Gastrocnemius medialis (tissue), 4 donors: ENCODE measurements around the gene ERC2. TPM values are rescaled to one million over a fixed set of nuclear protein-coding genes. Genes with fewer than 3 reads are reported as not detected.

Source experiments
- ATAC-seq, 2 donors: fragments of 150-250 bp; one replicate each; pipeline ENCODE4 v1.9.1; 2016
- DNase-seq, 2 donors: peaks; one replicate each; pipeline ENCODE4 v3.0.0-alpha.2; 2019
- H3K27ac ChIP-seq, 4 donors: fragments of 200-600 bp; sonication (generic); 1 replicate in 1 of 4; 2 replicates in 3 of 4; pipeline ENCODE4 v1.5.1; 2016 to 2018; ENCODE audit warnings: mild to moderate bottlenecking in 2 of 4, moderate library complexity in 1 of 4
- H3K27me3 ChIP-seq, 3 donors: fragments of 200-600 bp; sonication (generic) in 2 of 3; 1 replicate in 1 of 3; 2 replicates in 2 of 3; pipeline versions ENCODE4 v1.5.1 to v1.6.0; 2016 to 2019; ENCODE audit warnings: mild to moderate bottlenecking in 1 of 3, moderate library complexity in 1 of 3
- H3K36me3 ChIP-seq, 2 donors: fragments of 200-600 bp; sonication (generic) in 1 of 2; one replicate each; pipeline ENCODE4 v1.5.1; 2017 to 2018
- H3K4me1 ChIP-seq, 2 donors: fragments of 200-600 bp; sonication (generic) in 1 of 2; one replicate each; pipeline ENCODE4 v1.5.1; 2016 to 2017; ENCODE audit warnings: mild to moderate bottlenecking in 2 of 2
- H3K4me3 ChIP-seq, 4 donors: fragments of 200-600 bp; sonication (generic) in 3 of 4; 1 replicate in 1 of 4; 2 replicates in 3 of 4; pipeline ENCODE4 v1.5.1; 2016 to 2019; ENCODE audit warnings: mild to moderate bottlenecking in 2 of 4
- H3K9me3 ChIP-seq, 3 donors: fragments of 200-600 bp; sonication (generic) in 2 of 3; 1 replicate in 1 of 3; 2 replicates in 2 of 3; pipeline ENCODE4 v1.5.1; 2016 to 2019
- POLR2A ChIP-seq, 2 donors: fragments of 450-650 bp; IDR thresholded peaks; one replicate each; pipeline ENCODE4 v1.6.1; 2017; ENCODE audit warnings: antibody characterized with exemption in 2 of 2, mild to moderate bottlenecking in 2 of 2, moderate library complexity in 2 of 2
- in situ Hi-C, 4 donors: fragments of 200-750 bp; cut with MboI; loops; one replicate each; pipeline versions ENCODE4 v1.15.0 to v1.8.0; 2017; ENCODE audit warnings: low sequenced_read_pairs in 4 of 4
- intact Hi-C: fragments of 100-400 bp; cut with DNase I; formaldehyde crosslinking; loops from one replicate; pipeline ENCODE4 v1.15.1; 2023; ENCODE audit warnings: low total_unique reads
- total RNA-seq, 4 donors: library from RNA; depleted of rRNA; stranded (reverse); fragments of >200 nt; gene quantifications; one replicate each; pipeline versions ENCODE4 v1.1.0 to v1.2.3, GENCODE V29; 2016
- TF ChIP-seq, protein P1 (sequence below), 5 experiments: fragments of 450-650 bp in 3 of 5; fragments of 200-600 bp in 2 of 5; sonication (generic) in 2 of 5; IDR thresholded peaks in 4 of 5; conservative IDR thresholded peaks in 1 of 5; 1 replicate in 4 of 5; 2 replicates in 1 of 5; pipeline ENCODE4 v1.5.1; 2016 to 2019; ENCODE audit warnings: antibody characterized with exemption in 5 of 5, mild to moderate bottlenecking in 3 of 5, moderate library complexity in 3 of 5

Gene ERC2
- total RNA-seq, 4 donors from 2014 or later = not detected

- ATAC-seq (no peak), DNase-seq (no peak)
- Histone ChIP-seq H3K36me3 (no peaks in the 10 kb centered on the region), H3K27ac (no peak overlapping the region), H3K4me1 (no peaks in the 10 kb centered on the region), H3K27me3 (no peaks in the 10 kb centered on the region), H3K9me3 (no peaks in the 10 kb centered on the region), H3K4me3 (no peak overlapping the region)
- no peak for TF ChIP-seq POLR2A (IDR thresholded peaks at IDR 0.05)
- TF ChIP-seq, protein P1, sequence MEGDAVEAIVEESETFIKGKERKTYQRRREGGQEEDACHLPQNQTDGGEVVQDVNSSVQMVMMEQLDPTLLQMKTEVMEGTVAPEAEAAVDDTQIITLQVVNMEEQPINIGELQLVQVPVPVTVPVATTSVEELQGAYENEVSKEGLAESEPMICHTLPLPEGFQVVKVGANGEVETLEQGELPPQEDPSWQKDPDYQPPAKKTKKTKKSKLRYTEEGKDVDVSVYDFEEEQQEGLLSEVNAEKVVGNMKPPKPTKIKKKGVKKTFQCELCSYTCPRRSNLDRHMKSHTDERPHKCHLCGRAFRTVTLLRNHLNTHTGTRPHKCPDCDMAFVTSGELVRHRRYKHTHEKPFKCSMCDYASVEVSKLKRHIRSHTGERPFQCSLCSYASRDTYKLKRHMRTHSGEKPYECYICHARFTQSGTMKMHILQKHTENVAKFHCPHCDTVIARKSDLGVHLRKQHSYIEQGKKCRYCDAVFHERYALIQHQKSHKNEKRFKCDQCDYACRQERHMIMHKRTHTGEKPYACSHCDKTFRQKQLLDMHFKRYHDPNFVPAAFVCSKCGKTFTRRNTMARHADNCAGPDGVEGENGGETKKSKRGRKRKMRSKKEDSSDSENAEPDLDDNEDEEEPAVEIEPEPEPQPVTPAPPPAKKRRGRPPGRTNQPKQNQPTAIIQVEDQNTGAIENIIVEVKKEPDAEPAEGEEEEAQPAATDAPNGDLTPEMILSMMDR (IDR thresholded peaks at IDR 0.05 in 4 of 5, conservative IDR thresholded peaks at IDR 0.05 in 1 of 5) = no peak
- intact Hi-C loops = no loop called here
- in situ Hi-C loops = no loop called here
Measured at GRCh38 chr3:55904716-55905115, 563.6 kb downstream of the ERC2 start.

GRCh38 chr3:55903680-55904079, 564.6 kb downstream of the ERC2 start:
- TF ChIP-seq, protein P1 (IDR thresholded peaks at IDR 0.05 in 4 of 5, conservative IDR thresholded peaks at IDR 0.05 in 1 of 5) = no peak
- TF ChIP-seq POLR2A (IDR thresholded peaks at IDR 0.05) = no peak
- no peak for ATAC-seq
- in situ Hi-C loops (no loop called here), intact Hi-C loops (no loop called here)
- no peak for DNase-seq
- H3K4me3 ChIP-seq = no peak overlapping the region
- no peaks in the 10 kb centered on the region for H3K9me3 ChIP-seq
- no peaks in the 10 kb centered on the region for H3K36me3 ChIP-seq
- H3K4me1 ChIP-seq = no peaks in the 10 kb centered on the region
- H3K27ac ChIP-seq = no peak overlapping the region
- H3K27me3 ChIP-seq = no peaks in the 10 kb centered on the region

DNA sequence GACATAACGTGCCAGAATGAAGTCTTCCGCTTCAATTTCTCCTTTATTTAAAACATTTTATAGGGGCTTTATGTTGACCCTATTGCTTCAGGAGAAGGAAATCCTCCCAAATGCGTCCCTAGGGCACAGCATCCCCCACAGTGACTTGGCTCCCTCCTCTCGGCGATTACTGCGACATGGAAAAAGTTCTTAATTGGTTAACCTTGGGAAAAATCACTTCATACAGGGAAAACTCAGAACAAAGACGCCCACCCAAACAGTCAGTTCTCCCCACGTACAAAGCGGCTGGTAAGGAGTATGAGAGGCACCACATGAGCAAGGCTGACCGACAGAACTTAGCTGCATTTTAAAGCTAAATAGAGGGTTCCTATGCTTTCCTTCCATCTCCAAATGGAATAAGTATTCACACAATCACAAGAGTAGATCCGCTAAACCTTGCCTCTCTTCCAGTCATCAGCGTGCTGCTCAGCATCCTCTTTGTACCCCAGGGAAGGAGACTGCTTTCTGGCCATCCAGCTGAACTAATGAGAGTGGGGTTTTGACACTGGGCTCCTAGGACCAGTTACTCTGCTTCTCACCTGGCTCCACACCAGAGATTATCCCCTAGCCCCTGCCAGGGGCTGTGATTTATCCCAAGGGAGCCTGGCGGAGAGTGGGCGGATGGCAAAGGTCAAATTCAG, 565.9 kb downstream of the ERC2 start:
- Histone ChIP-seq H3K27ac (no peak overlapping the region), H3K27me3 (no peaks in the 10 kb centered on the region), H3K36me3 (no peaks in the 10 kb centered on the region), H3K9me3 (no peaks in the 10 kb centered on the region), H3K4me1 (no peaks in the 10 kb centered on the region), H3K4me3 (no peak overlapping the region)
- DNase-seq = no peak
- intact Hi-C loops (no loop called here), in situ Hi-C loops (no loop called here)
- no peak for TF ChIP-seq POLR2A (IDR thresholded peaks at IDR 0.05)
- TF ChIP-seq, protein P1 (IDR thresholded peaks at IDR 0.05 in 4 of 5, conservative IDR thresholded peaks at IDR 0.05 in 1 of 5) = no peak
- no peak for ATAC-seq

DNA sequence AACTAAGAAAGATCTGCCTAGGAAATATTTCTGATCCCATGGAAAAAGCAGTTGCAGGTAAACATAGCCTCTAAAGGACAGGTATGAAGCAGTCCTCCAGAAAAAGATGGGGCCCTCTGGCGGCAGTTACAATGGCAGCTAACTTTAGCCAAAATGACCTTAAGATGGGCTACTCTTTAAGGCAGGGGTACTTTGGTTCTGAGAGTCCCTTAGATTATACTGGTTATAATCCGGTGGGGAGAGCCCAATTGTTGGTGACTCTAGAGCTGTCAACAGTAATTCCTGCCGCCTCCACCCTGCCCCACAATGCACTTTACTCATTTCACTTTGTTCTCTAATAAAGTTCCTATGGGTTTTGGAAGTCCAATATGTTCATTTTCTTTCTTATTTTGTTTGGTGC, 568.4 kb downstream of the ERC2 start:
- ATAC-seq (no peak), DNase-seq (no peak)
- no peaks in the 10 kb centered on the region for H3K4me1 ChIP-seq
- no peaks in the 10 kb centered on the region for H3K36me3 ChIP-seq
- in situ Hi-C loops = no loop called here
- H3K27me3 ChIP-seq = no peaks in the 10 kb centered on the region
- no peaks in the 10 kb centered on the region for H3K9me3 ChIP-seq
- H3K27ac ChIP-seq = no peak overlapping the region
- intact Hi-C loops = no loop called here
- no peak overlapping the region for H3K4me3 ChIP-seq
- no peak for TF ChIP-seq POLR2A (IDR thresholded peaks at IDR 0.05)
- TF ChIP-seq, protein P1 (IDR thresholded peaks at IDR 0.05 in 4 of 5, conservative IDR thresholded peaks at IDR 0.05 in 1 of 5) = no peak
